Coronary artery (tissue), 2 donors: Measurements from ENCODE around the gene GFI1.
A peak's percentile ranks its signal among the peaks of the same experiment; 100 is the strongest.

ENCODE experiments used
- DNase-seq: peaks from one replicate; pipeline ENCODE4 v3.0.0-alpha.2; 2017; ENCODE audit warnings: low spot score
- H3K27ac ChIP-seq, 2 donors: fragments of 200-600 bp; sonication (generic); one replicate each; pipeline ENCODE4 v1.5.1; 2016 to 2019
- H3K4me3 ChIP-seq: fragments of 200-600 bp; sonication (generic); 2 replicates; pipeline ENCODE4 v1.5.1; 2016; ENCODE audit warnings: mild to moderate bottlenecking, moderate library complexity
- CTCF ChIP-seq: fragments of 200-600 bp; sonication (generic); IDR thresholded peaks from one replicate; pipeline ENCODE4 v1.5.1; 2019; ENCODE audit warnings: antibody characterized with exemption

The GFI1 gene

GRCh38 chr1:92464588-92465255 lies 22.0 kb downstream of the GFI1 start:
- TF ChIP-seq CTCF, result no peak
- Histone ChIP-seq H3K4me3 (no peak overlapping the region), H3K27ac (no peak overlapping the region)
- no peak for DNase-seq

GRCh38 chr1:92461364-92462097 lies 25.2 kb downstream of the GFI1 start:
- Histone ChIP-seq H3K4me3 (no peak overlapping the region), H3K27ac (no peak overlapping the region)
- no peak for TF ChIP-seq CTCF
- DNase-seq, result no peak

GRCh38 chr1:92459871-92460320 lies 26.8 kb downstream of the GFI1 start:
- no peak for DNase-seq
- TF ChIP-seq CTCF, result no peak
- Histone ChIP-seq H3K4me3 (no peak overlapping the region), H3K27ac (peak overlapping the region; percentile 9 to 37)

GRCh38 chr1:92458146-92458545 lies 28.6 kb downstream of the GFI1 start:
- DNase-seq, result no peak
- TF ChIP-seq CTCF, result no peak
- no peak overlapping the region for H3K27ac ChIP-seq
- no peak overlapping the region for H3K4me3 ChIP-seq

GRCh38 chr1:92447976-92448375 lies 38.7 kb downstream of the GFI1 start:
- TF ChIP-seq CTCF, result no peak
- H3K4me3 ChIP-seq, result no peak overlapping the region
- no peak for DNase-seq
- H3K27ac ChIP-seq, result no peak overlapping the region

GRCh38 chr1:92447033-92447681 lies 39.6 kb downstream of the GFI1 start:
- Histone ChIP-seq H3K27ac (no peak overlapping the region), H3K4me3 (no peak overlapping the region)
- DNase-seq, result no peak
- no peak for TF ChIP-seq CTCF
